ENCODE results near the gene MCCC2.
"Not testable (repeated sequence)": the region's sequence is repeated elsewhere in the genome, so short reads cannot be mapped to it uniquely, and the experiment has no call there.

Gene MCCC2

GRCh38 chr5:71597001-71597400 lies 9.9 kb downstream of the MCCC2 start:
- DNase-seq (ENCODE audit: low read depth, low spot score) = no peak

- DNase-seq (ENCODE audit: low read depth, low spot score) = no peak
Observed at GRCh38 chr5:71600783-71601182, 13.6 kb downstream of the MCCC2 start.

GRCh38 chr5:71601222-71602026 lies 14.3 kb downstream of the MCCC2 start:
- DNase-seq (ENCODE audit: low read depth, low spot score) = peak; percentile 93

GRCh38 chr5:71609916-71610315 lies 22.8 kb downstream of the MCCC2 start:
- not testable (repeated sequence) for DNase-seq (ENCODE audit: low read depth, low spot score)

- DNase-seq (ENCODE audit: low read depth, low spot score) = no peak
Observed at GRCh38 chr5:71615809-71616208, 28.7 kb downstream of the MCCC2 start.

GRCh38 chr5:71620630-71621029 lies 33.5 kb downstream of the MCCC2 start:
- no peak for DNase-seq (ENCODE audit: low read depth, low spot score)

- DNase-seq (ENCODE audit: low read depth, low spot score) = no peak
Observed at GRCh38 chr5:71621268-71621667, 34.1 kb downstream of the MCCC2 start.

GRCh38 chr5:71621741-71622140 lies 34.6 kb downstream of the MCCC2 start:
- no peak for DNase-seq (ENCODE audit: low read depth, low spot score)

- DNase-seq (ENCODE audit: low read depth, low spot score) = no peak
Observed at GRCh38 chr5:71623221-71623794, 36.2 kb downstream of the MCCC2 start.

- peak; percentile 32 for DNase-seq (ENCODE audit: low read depth, low spot score)
Observed at GRCh38 chr5:71629950-71630349, 42.8 kb downstream of the MCCC2 start.

- DNase-seq (ENCODE audit: low read depth, low spot score) = no peak
Observed at GRCh38 chr5:71631070-71631469, 43.9 kb downstream of the MCCC2 start.

GRCh38 chr5:71632168-71632567 lies 45.0 kb downstream of the MCCC2 start:
- no peak for DNase-seq (ENCODE audit: low read depth, low spot score)

- no peak for DNase-seq (ENCODE audit: low read depth, low spot score)
Observed at GRCh38 chr5:71633255-71634155, 46.4 kb downstream of the MCCC2 start.

- DNase-seq (ENCODE audit: low read depth, low spot score) = no peak
Observed at GRCh38 chr5:71637133-71637532, 50.0 kb downstream of the MCCC2 start.

GRCh38 chr5:71640408-71640807 lies 53.3 kb downstream of the MCCC2 start:
- no peak for DNase-seq (ENCODE audit: low read depth, low spot score)

- no peak for DNase-seq (ENCODE audit: low read depth, low spot score)
Observed at GRCh38 chr5:71645030-71645429, 57.9 kb downstream of the MCCC2 start.

GRCh38 chr5:71650940-71651339 lies 63.8 kb downstream of the MCCC2 start:
- not testable (repeated sequence) for DNase-seq (ENCODE audit: low read depth, low spot score)

GRCh38 chr5:71651579-71651978 lies 64.4 kb downstream of the MCCC2 start:
- no peak for DNase-seq (ENCODE audit: low read depth, low spot score)

- DNase-seq (ENCODE audit: low read depth, low spot score) = no peak
Observed at GRCh38 chr5:71652349-71652748, 65.2 kb downstream of the MCCC2 start.

GRCh38 chr5:71652803-71653543 lies 65.8 kb downstream of the MCCC2 start:
- DNase-seq (ENCODE audit: low read depth, low spot score) = peak; percentile 93

- DNase-seq (ENCODE audit: low read depth, low spot score) = no peak
Observed at GRCh38 chr5:71658916-71659662, 71.9 kb downstream of the MCCC2 start.
